Right atrium auricular region (tissue), 2 donors: ENCODE data around the gene USO1. TPM values are rescaled to one million over a fixed set of nuclear protein-coding genes. Genes with fewer than 3 reads are reported as not detected.
"Not testable (repeated sequence)": the region's sequence is repeated elsewhere in the genome, so short reads cannot be mapped to it uniquely, and the experiment has no call there.

Experiments
- DNase-seq: peaks from one replicate; pipeline ENCODE4 v3.0.0-alpha.2; 2019; ENCODE audit warnings: low spot score
- H3K27ac ChIP-seq, 2 donors: fragments of 200-600 bp; sonication (generic); 1 replicate in 1 of 2; 2 replicates in 1 of 2; pipeline ENCODE4 v1.5.1; 2016 to 2019
- H3K27me3 ChIP-seq, 2 donors: fragments of 200-600 bp; sonication (generic); one replicate each; pipeline versions ENCODE4 v1.5.1 to v1.6.0; 2017 to 2019
- H3K36me3 ChIP-seq: fragments of 200-600 bp; sonication (generic); one replicate; pipeline ENCODE4 v1.5.1; 2016
- H3K4me1 ChIP-seq, 2 donors: fragments of 200-600 bp; sonication (generic); one replicate each; pipeline versions ENCODE4 v1.5.1 to v1.6.0; 2017 to 2019
- H3K4me3 ChIP-seq, 2 donors: fragments of 200-600 bp; sonication (generic); 1 replicate in 1 of 2; 2 replicates in 1 of 2; pipeline ENCODE4 v1.5.1; 2017 to 2019; ENCODE audit warnings: mild to moderate bottlenecking in 1 of 2, moderate library complexity in 1 of 2
- H3K9me3 ChIP-seq, 2 donors: fragments of 200-600 bp; sonication (generic); one replicate each; pipeline ENCODE4 v1.5.1; 2019
- CTCF ChIP-seq, 2 donors: fragments of 200-600 bp; sonication (generic); IDR thresholded peaks; one replicate each; pipeline ENCODE4 v1.5.1; 2019; ENCODE audit warnings: antibody characterized with exemption in 2 of 2
- total RNA-seq, 2 donors: library from RNA; depleted of rRNA; stranded (reverse); fragments of >200 nt; gene quantifications; one replicate each; pipeline ENCODE4 v1.1.0, GENCODE V29; 2016

The USO1 gene
- total RNA-seq, 2 donors from 2014 or later: 76.4 to 87.2 TPM

- Histone ChIP-seq H3K27ac (no peak overlapping the region), H3K27me3 (no peaks in the 10 kb centered on the region), H3K4me1 (no peaks in the 10 kb centered on the region), H3K4me3 (no peak overlapping the region), H3K9me3 (no peaks in the 10 kb centered on the region), H3K36me3 (no peaks in the 10 kb centered on the region)
- no peak for DNase-seq
- TF ChIP-seq CTCF (IDR thresholded peaks at IDR 0.05): no peak
These were observed 40.8 kb upstream of the USO1 start for GRCh38 chr4:75683482-75684155.

GRCh38 chr4:75685546-75686189 lies 38.7 kb upstream of the USO1 start:
- no peaks in the 10 kb centered on the region for H3K36me3 ChIP-seq
- no peaks in the 10 kb centered on the region for H3K9me3 ChIP-seq
- H3K4me1 ChIP-seq: no peaks in the 10 kb centered on the region
- no peak for DNase-seq
- no peak for TF ChIP-seq CTCF (IDR thresholded peaks at IDR 0.05)
- H3K4me3 ChIP-seq: no peak overlapping the region
- H3K27me3 ChIP-seq: no peaks in the 10 kb centered on the region
- no peak overlapping the region for H3K27ac ChIP-seq

GRCh38 chr4:75686346-75686745 lies 38.0 kb upstream of the USO1 start:
- TF ChIP-seq CTCF (IDR thresholded peaks at IDR 0.05): no peak
- Histone ChIP-seq H3K27ac (no peak overlapping the region), H3K36me3 (no peaks in the 10 kb centered on the region), H3K4me1 (no peaks in the 10 kb centered on the region), H3K9me3 (no peaks in the 10 kb centered on the region), H3K4me3 (no peak overlapping the region), H3K27me3 (no peaks in the 10 kb centered on the region)
- no peak for DNase-seq

- not testable (repeated sequence) for H3K9me3 ChIP-seq, DNase-seq, H3K27ac ChIP-seq
These were observed 37.3 kb upstream of the USO1 start for GRCh38 chr4:75687125-75687524.

GRCh38 chr4:75692066-75692465 lies 32.3 kb upstream of the USO1 start:
- DNase-seq, H3K36me3 ChIP-seq, H3K4me1 ChIP-seq, H3K9me3 ChIP-seq, H3K4me3 ChIP-seq, H3K27ac ChIP-seq, H3K27me3 ChIP-seq: not testable (repeated sequence)

More at GRCh38 chr4:75687125-75687524, 37.3 kb upstream of the USO1 start:
- not testable (repeated sequence) for H3K4me1 ChIP-seq, H3K36me3 ChIP-seq, H3K4me3 ChIP-seq, H3K27me3 ChIP-seq

GRCh38 chr4:75696071-75696470 lies 28.3 kb upstream of the USO1 start:
- no peak for DNase-seq
- H3K36me3 ChIP-seq: no peaks in the 10 kb centered on the region
- H3K4me1 ChIP-seq: peaks cover 0 to 8% of the 10 kb centered on the region in 2 donors
- peak overlapping the region; percentile 45 to 63 for H3K27ac ChIP-seq
- no peak overlapping the region for H3K4me3 ChIP-seq
- TF ChIP-seq CTCF (IDR thresholded peaks at IDR 0.05): no peak
- H3K9me3 ChIP-seq: no peaks in the 10 kb centered on the region
- no peaks in the 10 kb centered on the region for H3K27me3 ChIP-seq

GRCh38 chr4:75696581-75696980 lies 27.8 kb upstream of the USO1 start:
- no peaks in the 10 kb centered on the region for H3K9me3 ChIP-seq
- no peak overlapping the region for H3K4me3 ChIP-seq
- peaks cover 0 to 8% of the 10 kb centered on the region in 2 donors for H3K4me1 ChIP-seq
- no peak for DNase-seq
- H3K36me3 ChIP-seq: no peaks in the 10 kb centered on the region
- no peak for TF ChIP-seq CTCF (IDR thresholded peaks at IDR 0.05)
- H3K27me3 ChIP-seq: no peaks in the 10 kb centered on the region
- peak overlapping the region; percentile 45 to 63 for H3K27ac ChIP-seq
